Mesenteric fat pad (tissue), 1 donor: ENCODE results near the gene CEP41. TPM values are rescaled to one million over a fixed set of nuclear protein-coding genes. Genes with fewer than 3 reads are reported as not detected.

Experiments
- DNase-seq: peaks from one replicate; pipeline ENCODE4 v3.0.0-alpha.2; 2020; ENCODE audit warnings: low spot score
- total RNA-seq: library from RNA; stranded (reverse); fragmentation: NEBNext Ultra II Directional; extraction: Animal tissue kit (Norgen Biotek cat#: 25700); gene quantifications from one replicate; pipeline ENCODE4 v1.2.1, GENCODE V29; 2021
- donor health status: DM: yes; HTN: yes; CAD: no.

The CEP41 gene
- total RNA-seq, 1 donor from 2014 or later: 9.3 TPM

DNA sequence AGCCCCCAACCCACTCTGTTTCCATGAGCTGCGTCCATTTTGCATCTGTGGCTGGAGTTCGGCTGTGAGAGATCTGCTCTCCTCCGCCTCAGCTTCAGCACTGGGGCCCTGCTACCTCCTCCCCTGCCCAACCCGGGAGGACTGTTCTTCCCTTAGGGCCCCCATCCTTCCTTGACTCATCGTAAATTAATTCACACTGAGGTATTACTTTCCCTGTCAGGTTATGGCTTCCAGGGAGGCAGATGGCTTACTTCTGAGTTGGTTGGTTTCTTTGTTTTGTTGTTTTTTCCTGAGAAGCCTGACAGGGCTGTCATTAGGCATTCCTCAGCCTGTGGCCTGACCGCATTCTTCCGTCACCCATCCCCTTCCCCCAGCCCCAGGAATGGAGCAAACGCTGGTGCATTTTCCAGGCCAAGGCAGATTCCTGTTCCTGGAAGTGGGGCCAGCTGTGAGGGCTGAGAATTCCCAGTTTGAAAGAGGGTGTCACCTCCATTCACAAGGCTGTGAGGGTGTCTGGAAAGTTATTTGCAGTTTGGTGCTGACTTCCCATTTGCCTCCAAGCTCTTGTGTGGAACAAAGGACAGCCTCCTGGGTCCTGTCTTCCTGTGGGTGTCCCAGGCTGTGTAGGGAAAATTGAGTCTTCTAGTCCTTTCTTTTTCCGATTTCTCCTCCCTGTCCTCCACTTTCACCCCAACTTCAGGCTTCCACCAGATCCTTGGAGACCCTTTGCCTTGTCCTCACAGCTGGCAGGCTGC lies 84.5 kb downstream of the CEP41 start:
- peak; percentile 90 for DNase-seq

DNA sequence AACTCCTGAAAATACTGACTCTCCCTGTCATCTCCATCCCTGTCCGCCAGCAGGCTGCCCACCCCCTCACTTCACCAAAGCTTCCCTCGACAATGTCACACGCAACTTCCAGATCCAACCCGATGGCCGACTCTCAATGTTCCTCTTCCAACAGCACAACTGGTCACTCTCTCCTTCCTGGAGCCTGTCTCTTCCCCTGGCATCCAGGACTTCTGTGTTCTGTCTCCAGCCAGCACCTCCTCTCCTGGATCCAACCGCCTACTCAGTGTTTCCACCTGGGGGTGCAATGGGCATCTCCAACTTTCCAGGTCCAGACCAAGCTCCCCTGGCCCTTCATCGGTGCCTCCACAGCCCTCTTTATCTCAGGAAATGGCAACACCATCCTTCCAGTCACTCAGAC lies 87.6 kb downstream of the CEP41 start:
- no peak for DNase-seq

DNA sequence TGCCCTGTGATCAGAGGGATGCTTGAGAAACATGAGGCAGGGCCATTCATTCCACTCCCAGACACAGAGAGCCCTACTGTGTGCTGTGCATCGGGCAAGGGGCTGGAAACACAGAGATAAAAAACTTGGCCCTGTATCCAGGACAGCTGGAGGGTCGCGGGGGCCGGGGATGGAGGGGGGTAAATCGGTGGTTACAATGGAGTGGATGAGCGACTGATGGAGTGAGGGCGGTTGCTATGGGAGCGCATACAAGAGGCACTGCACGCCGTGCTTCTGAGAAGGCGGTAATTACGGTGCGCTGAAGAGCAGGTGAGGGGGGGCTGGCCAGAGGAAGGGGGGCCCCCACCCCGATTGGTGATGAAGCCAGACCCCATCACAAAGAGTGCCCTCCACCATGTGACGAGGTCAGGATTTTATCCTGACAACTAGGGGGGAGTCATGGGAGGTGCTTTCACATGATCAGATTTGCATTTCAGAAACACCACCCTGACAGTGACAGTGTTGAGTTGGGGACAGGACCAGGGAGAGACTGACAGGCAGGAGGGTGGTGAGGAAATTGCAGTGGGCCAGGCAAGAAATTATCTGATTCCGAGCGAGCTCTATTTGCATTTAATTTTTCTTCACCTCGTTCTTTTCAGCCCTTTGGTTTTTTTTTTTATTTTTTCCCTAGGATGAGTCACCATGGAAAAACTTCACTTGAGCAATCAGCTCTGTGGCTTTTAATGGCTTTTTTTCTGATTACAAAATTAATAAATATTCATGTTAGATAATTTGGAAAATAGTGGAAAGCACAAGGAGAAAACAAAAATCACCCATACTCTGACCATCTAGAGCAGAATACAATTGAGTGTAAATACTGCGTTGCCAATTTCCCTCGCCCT lies 88.4 kb downstream of the CEP41 start:
- DNase-seq: no peak

DNA sequence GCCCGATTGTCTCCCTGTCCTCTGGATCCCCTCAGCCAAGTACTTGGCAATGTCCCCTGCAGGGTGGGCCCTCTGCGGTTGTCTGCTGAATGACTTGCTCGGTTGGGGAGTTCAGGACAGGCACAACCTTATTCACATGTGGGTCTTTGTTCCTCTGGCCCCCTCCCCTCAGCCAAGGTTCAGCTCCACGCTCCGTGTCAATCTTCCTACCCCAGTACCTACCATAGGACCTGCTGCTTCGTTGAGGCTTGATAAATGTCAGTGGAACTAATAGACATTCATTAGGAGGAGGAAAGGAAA lies 89.1 kb downstream of the CEP41 start:
- no peak for DNase-seq

DNA sequence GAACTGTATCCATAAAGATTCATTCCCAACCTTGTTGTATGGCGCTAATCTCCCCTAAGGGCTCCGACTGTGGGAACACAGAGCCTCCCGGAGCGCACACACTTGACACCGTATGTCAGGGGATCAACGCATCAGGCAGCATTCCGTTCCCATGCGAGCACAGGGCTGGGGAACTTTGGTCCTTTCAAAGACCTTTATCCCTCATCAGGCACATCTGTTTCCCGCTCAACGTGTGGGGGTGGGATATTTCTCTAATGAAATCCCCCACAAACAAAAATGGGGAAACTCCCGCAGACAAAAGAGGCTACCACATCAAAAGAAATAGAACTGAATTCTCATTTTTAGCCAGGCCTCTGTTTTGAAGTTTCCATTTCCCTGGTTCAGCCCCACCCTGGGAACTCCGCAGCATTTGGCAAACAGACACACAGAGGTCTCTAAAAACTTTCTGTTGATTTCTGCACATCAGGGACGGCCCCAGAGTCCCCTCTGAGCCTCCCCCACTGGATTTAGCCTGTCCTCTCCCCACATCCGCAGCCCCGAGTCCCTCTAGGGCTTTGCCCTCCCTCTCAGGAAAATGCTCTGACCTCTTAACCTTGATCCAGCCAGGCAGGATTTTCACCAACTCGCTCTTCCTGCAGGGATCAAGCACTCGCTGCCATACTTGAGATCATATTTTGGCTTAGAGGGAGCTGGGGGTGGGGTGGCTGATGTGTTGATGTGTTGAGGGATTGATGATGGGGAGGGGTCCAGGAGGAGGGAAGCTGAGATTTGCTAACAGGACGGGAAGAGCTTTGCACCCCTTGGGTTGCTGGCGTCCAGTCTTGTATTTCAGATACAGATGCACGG lies 89.6 kb downstream of the CEP41 start:
- no peak for DNase-seq

DNA sequence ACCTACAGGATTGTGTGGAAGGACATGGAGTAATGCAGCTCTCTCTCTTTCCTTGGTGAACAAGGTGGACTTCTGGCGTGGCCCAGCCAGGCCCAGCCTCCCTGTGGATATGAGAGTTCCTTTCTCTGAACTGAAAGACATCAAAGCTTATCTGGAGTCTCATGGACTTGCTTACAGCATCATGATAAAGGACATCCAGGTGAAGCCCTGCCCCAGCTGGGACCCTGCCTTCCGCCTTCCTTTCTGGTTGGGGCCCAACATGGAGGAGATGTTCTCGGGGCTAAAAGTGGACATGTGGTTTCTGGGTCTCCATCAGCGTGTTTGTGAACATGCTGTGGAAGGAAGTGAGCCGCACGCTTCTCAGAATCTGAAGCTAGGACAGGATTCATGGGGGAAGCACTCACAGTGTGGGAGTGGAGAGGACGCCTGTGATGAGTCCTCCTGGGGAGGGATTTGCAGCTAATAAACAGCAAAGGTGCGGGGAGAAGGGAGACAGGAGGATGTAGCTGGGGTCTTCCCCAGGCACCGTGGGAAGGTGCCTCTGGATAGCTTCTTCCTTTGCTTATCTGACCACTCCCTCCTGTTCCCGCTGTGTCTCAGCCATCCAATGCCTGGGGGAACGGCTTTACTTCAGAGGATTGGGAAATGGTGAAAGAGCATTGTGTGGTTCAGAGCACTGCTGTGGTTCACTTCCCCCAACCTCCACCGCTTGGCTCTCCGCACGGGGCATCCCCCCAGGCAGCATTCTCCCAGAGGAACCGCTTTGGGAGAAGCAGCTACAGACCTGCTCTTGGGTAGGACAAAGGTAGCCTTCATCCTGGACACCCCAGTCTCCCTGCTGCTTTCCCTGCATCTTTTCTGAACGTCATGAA lies 90.7 kb downstream of the CEP41 start:
- no peak for DNase-seq

DNA sequence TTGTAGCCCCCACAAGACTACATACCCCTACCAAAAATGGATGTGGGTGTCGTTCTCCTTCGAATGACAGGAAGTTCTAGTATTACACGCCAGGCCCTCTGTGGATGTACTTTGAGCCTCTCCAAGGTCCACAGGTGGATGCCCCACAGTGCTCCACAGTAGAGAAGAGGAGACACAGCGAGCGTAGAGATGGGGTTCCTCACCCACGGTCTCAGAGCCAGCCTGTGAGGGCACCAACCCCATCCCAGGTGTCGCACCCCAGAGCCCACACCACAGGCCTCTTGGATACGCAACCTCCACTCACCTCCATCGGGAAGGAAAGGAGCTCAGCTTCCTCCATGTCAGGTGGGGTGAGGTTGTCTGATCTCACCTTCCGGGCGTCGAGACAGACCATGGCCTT lies 93.9 kb downstream of the CEP41 start:
- DNase-seq: no peak

DNA sequence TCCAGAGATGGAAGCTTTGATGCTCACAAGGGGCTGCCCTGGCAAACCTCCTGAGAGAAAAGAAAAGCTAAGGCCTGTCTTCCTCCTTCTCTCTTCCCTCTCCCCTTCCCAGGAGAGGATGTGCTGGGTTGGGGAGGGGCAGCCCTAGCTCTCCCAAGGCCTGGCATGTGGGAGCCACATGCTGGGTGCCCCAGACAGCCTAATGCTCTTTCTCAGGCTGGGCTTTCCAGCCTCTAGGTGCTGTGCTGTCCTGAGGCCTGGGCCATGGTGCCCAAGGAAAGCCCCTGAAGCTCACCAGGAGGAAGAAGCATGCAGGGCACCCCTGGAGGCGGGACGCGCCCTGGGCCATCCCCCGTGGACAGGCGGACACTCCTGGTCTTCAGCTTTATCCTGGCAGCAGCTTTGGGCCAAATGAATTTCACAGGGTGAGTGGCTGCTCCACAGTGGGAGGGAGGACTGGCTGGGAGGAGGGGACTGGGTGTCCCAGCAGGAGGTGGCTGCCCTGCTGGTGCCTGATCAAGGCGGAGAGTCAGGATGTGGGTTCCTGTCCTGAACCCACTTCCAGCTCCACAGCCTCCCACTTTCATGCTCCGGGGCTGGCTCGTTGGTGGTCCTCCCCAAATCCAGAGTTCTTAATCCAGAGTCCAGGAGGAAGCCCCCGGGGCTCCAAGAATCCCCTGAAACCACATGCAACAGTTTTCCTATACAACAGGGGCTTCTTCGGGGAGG lies 94.5 kb downstream of the CEP41 start:
- no peak for DNase-seq

DNA sequence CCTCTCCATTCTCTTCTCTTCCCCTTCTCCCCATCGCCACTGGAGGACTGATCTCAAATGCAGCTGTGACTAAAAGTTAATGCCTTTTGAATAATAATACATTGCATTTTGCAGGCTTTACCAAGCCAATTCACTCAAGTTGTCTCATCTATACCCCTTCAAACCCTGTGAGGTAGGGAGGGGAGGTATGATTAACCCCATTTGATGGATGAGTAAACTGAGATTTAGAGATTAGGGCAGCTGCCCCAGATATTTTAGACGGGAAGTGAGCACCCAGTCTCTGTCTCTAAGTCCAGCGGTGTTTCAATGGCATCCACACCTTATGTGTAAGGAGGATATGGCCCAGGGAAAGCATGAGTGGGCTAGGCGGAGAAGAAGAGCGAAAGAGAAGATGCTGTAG lies 95.1 kb downstream of the CEP41 start:
- no peak for DNase-seq

DNA sequence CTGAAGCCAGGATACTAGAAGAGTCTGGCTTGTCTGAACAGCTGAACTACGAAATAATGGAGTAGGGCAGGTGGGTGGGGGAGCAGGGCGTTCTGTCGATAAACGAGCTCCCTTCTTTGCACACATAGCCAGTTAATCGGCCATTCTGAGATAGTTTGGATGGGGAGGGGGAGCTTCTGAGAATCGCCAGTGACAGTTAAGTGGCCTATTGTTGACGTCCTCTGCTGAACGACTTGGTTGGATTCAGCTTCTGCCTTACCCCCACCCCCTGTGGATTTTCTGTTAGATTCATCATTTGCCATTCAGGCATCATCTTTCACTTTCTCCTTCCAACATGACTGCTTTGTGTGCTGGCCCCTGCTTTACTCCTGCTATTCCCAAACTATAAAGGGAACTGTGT lies 95.7 kb downstream of the CEP41 start:
- no peak for DNase-seq

DNA sequence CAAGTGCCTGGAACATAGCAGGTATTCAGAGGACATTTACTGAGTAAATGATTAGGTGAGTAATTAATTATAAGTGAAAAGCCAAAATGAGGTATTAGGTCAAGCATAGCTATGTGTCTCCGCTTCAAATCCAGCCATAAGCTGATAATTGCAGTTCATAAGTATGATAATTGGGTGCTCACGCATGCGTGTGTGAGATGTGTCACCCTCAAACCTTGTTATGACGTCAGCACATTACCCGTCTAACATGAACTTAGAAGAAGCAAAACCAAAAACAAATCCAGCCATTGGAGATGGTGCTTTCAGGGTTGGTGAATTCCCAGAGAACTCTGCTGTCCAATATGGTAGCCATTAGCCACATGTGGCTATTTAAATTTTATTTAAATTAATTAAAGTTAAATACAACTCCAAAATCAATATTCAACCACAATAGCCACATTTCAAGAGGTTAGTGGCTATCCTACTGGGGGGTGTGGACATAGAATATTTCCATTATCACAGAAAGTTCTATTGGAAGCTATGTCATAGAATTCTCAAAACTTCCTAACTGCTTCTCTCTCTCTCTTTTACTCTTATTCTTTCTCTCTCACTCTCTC lies 96.4 kb downstream of the CEP41 start, which contains the start of gene CPA5:
Gene CPA5 (plus strand): TSS at position 546 of the 596 bp plus-strand sequence. CDS start 1,670 bp downstream, outside the sequence.
- DNase-seq: no peak

Other genes with a start within 250 kb of the CEP41 start
- gene TMEM209, start 235.6 kb downstream of the CEP41 start, total RNA-seq: 17.2 TPM
- gene SSMEM1, start 233.2 kb downstream of the CEP41 start, total RNA-seq: 0.39 TPM
- 2.2 TPM for gene CPA2, start 174.2 kb downstream of the CEP41 start, total RNA-seq
- gene CPA4, start 147.9 kb downstream of the CEP41 start, total RNA-seq: 3.2 TPM
- not detected for gene CPA5, start 96.2 kb downstream of the CEP41 start, total RNA-seq
- 4.0 TPM for gene CPA1, start 60.5 kb downstream of the CEP41 start, total RNA-seq
- gene MEST, start 51.1 kb upstream of the CEP41 start, total RNA-seq: 963 TPM
- gene COPG2, start 227.7 kb upstream of the CEP41 start, total RNA-seq: 25.9 TPM
- not detected for gene TSGA13, start 245.5 kb upstream of the CEP41 start, total RNA-seq